DMS153 treated with DMSO at 0.1 percent for 48 hours (cell line): Measurements from ENCODE around the gene UBE2O.

Source experiments
- DNase-seq: peaks from one replicate; lab custom pipeline; 2025; ENCODE audit not compliant: unreplicated experiment; lab: John Stamatoyannopoulos, UW

UBE2O gene

GRCh38 chr17:76395980-76396379 lies 57.0 kb downstream of the UBE2O start:
- no peak for DNase-seq

- DNase-seq = no peak
These were observed 58.8 kb downstream of the UBE2O start for GRCh38 chr17:76394166-76394565.

- no peak for DNase-seq
These were observed 61.7 kb downstream of the UBE2O start for GRCh38 chr17:76391200-76391715.

GRCh38 chr17:76390003-76390421 lies 62.9 kb downstream of the UBE2O start:
- no peak for DNase-seq

GRCh38 chr17:76388966-76389888 lies 63.7 kb downstream of the UBE2O start:
- DNase-seq = no peak

- no peak for DNase-seq
These were observed 65.8 kb downstream of the UBE2O start for GRCh38 chr17:76386966-76387765.

- DNase-seq = peak; percentile 70
These were observed 66.8 kb downstream of the UBE2O start for GRCh38 chr17:76385892-76386786.

- no peak for DNase-seq
These were observed 67.7 kb downstream of the UBE2O start for GRCh38 chr17:76384987-76385891.

- no peak for DNase-seq
These were observed 68.5 kb downstream of the UBE2O start, which contains the start of gene SPHK1 for GRCh38 chr17:76384222-76384986. TSS of gene SPHK1 (plus strand) at chr17:76384609. CDS start at chr17:76385645, 1,036 bp downstream.

- DNase-seq = peak; percentile 16
These were observed 69.3 kb downstream of the UBE2O start for GRCh38 chr17:76383546-76384221.

- DNase-seq = no peak
These were observed 70.0 kb downstream of the UBE2O start for GRCh38 chr17:76382803-76383545.

- DNase-seq = no peak
These were observed 70.6 kb downstream of the UBE2O start for GRCh38 chr17:76382351-76382802.

- no peak for DNase-seq
These were observed 71.2 kb downstream of the UBE2O start for GRCh38 chr17:76381633-76382350.

GRCh38 chr17:76379646-76380376 lies 73.1 kb downstream of the UBE2O start:
- DNase-seq = no peak

- no peak for DNase-seq
These were observed 73.7 kb downstream of the UBE2O start for GRCh38 chr17:76379275-76379641.
